B cell (primary cell): ENCODE results near the gene EXOC4. TPM values are rescaled to one million over a fixed set of nuclear protein-coding genes. Genes with fewer than 3 reads are reported as not detected.

Source experiments
- ATAC-seq: fragments of 200-7000 bp; cut with Tn5 transposase; one replicate; pipeline ENCODE4 v1.10.0; 2021; ENCODE audit warnings: low read depth, mild to moderate bottlenecking, moderate number of reproducible peaks, moderate library complexity
- CTCF ChIA-PET: fragments of 350-600 bp; sonication (Branson Sonifier 250); formaldehyde crosslinking; loops from one replicate; lab custom pipeline; 2021; ENCODE audit warnings: antibody characterized with exemption, inconsistent platforms; lab: Charles Lee
- POLR2A ChIA-PET: fragments of 350-600 bp; sonication (Branson Sonifier 250); formaldehyde crosslinking; loops from one replicate; lab custom pipeline; 2021; ENCODE audit warnings: antibody characterized with exemption; lab: Charles Lee
- DNase-seq: peaks from one replicate; pipeline ENCODE4 v3.0.0; 2013
- H2AFZ ChIP-seq: 2 replicates; pipeline ENCODE4 v1.6.1; 2012; ENCODE audit warnings: mild to moderate bottlenecking, low read depth, low read length; ENCODE audit not compliant: insufficient read depth, poor library complexity, severe bottlenecking
- H3K27ac ChIP-seq, 2 donors: 1 replicate in 1 of 2; 2 replicates in 1 of 2; pipeline ENCODE4 v1.5.1; 2012 to 2013; ENCODE audit warnings: low read length in 2 of 2, mild to moderate bottlenecking in 2 of 2, moderate library complexity in 1 of 2
- H3K27me3 ChIP-seq, 4 experiments: fragments of 200-600 bp in 1 of 4; sonication (generic) in 1 of 4; replicated peaks in 1 of 4; 1 replicate in 2 of 4; 2 replicates in 2 of 4; pipeline versions ENCODE4 v1.6.1 to v1.7.0; 2013 to 2016; ENCODE audit warnings: low read length in 3 of 4, mild to moderate bottlenecking in 2 of 4, mixed read lengths in 1 of 4, moderate library complexity in 1 of 4; ENCODE audit not compliant: insufficient read depth in 4 of 4, control insufficient read depth in 3 of 4; ENCODE audit errors: control extremely low read depth in 1 of 4
- H3K36me3 ChIP-seq, 2 experiments: replicated peaks in 1 of 2; 1 replicate in 1 of 2; 2 replicates in 1 of 2; pipeline versions ENCODE4 v1.6.1 to v1.7.1; 2013; ENCODE audit warnings: low read length in 1 of 2; ENCODE audit not compliant: insufficient read depth in 2 of 2, control insufficient read depth in 1 of 2; ENCODE audit errors: control extremely low read depth in 1 of 2, extremely low read depth in 1 of 2
- H3K4me1 ChIP-seq, 2 donors: fragments of 200-600 bp in 1 of 2; sonication (generic) in 1 of 2; 1 replicate in 1 of 2; 2 replicates in 1 of 2; pipeline versions ENCODE4 v1.5.1 to v1.6.1; 2013 to 2017; ENCODE audit warnings: low read length in 2 of 2; ENCODE audit not compliant: control insufficient read depth in 2 of 2, insufficient read depth in 2 of 2
- H3K4me2 ChIP-seq: replicated peaks from 2 replicates; pipeline ENCODE3; 2012; ENCODE audit warnings: mild to moderate bottlenecking, low read depth, low read length; ENCODE audit not compliant: poor library complexity, severe bottlenecking
- H3K4me3 ChIP-seq, 5 experiments: fragments of 200-600 bp in 1 of 5; sonication (generic) in 1 of 5; 1 replicate in 3 of 5; 2 replicates in 2 of 5; pipeline versions ENCODE4 v1.5.1 to v1.7.0; 2011 to 2016; ENCODE audit warnings: low read length in 4 of 5, mild to moderate bottlenecking in 4 of 5, low read depth in 2 of 5, control low read depth in 1 of 5, moderate library complexity in 1 of 5; ENCODE audit not compliant: insufficient read depth in 1 of 5; ENCODE audit errors: control extremely low read depth in 1 of 5, extremely low read depth in 1 of 5
- H3K79me2 ChIP-seq: fragments of 200-600 bp; sonication (generic); one replicate; pipeline ENCODE4 v1.6.0; 2016; ENCODE audit warnings: low read length; ENCODE audit not compliant: control insufficient read depth, insufficient read depth
- H3K9ac ChIP-seq: fragments of 200-600 bp; sonication (generic); 2 replicates; pipeline ENCODE4 v1.6.1; 2017; ENCODE audit warnings: mild to moderate bottlenecking, low read length, moderate library complexity
- H3K9me3 ChIP-seq, 3 donors: one replicate each; pipeline versions ENCODE4 v1.6.1 to v1.7.1; 2013; ENCODE audit warnings: low read length in 2 of 3; ENCODE audit not compliant: control insufficient read depth in 2 of 3, insufficient read depth in 1 of 3; ENCODE audit errors: control extremely low read depth in 1 of 3
- H4K20me1 ChIP-seq: 2 replicates; pipeline ENCODE4 v1.6.0; 2012; ENCODE audit warnings: mild to moderate bottlenecking, low read length; ENCODE audit not compliant: insufficient read depth, control insufficient read depth, poor library complexity, severe bottlenecking
- H3K27ac Mint-ChIP-seq: one replicate; pipeline ENCODE4 v1.8.0; 2021; ENCODE audit warnings: mixed read lengths
- H3K27me3 Mint-ChIP-seq: one replicate; pipeline ENCODE4 v1.8.0; 2021; ENCODE audit warnings: mixed read lengths
- H3K4me1 Mint-ChIP-seq: one replicate; pipeline ENCODE4 v1.8.0; 2021; ENCODE audit warnings: mixed read lengths
- H3K4me3 Mint-ChIP-seq: one replicate; pipeline ENCODE4 v1.8.0; 2021; ENCODE audit warnings: mixed read lengths
- H3K9me3 Mint-ChIP-seq: one replicate; pipeline ENCODE4 v1.8.0; 2022; ENCODE audit warnings: mixed read lengths; ENCODE audit not compliant: insufficient read depth
- CTCF ChIP-seq: fragments of 200-600 bp; IDR thresholded peaks from one replicate; pipeline ENCODE4 v1.8.0; 2022; ENCODE audit warnings: antibody characterized with exemption, mild to moderate bottlenecking
- EZH2 ChIP-seq: IDR thresholded peaks from 2 replicates; pipeline ENCODE4 v1.6.1; 2012; ENCODE audit warnings: borderline replicate concordance, low read depth, mild to moderate bottlenecking, moderate library complexity, low read length; ENCODE audit not compliant: insufficient read depth, poor library complexity, severe bottlenecking
- WGBS: methylation state at CpG from one replicate; pipeline ENCODE4 v1.1.5; 2013; ENCODE audit warnings: missing lambda C conversion rate; ENCODE audit not compliant: insufficient coverage; 5-methylcytosine and 5-hydroxymethylcytosine counted together
- intact Hi-C: fragments of 100-400 bp; cut with micrococcal nuclease; formaldehyde crosslinking; loops from one replicate; pipeline ENCODE4 v1.10.0; 2022
- polyA plus RNA-seq: library from polyadenylated mRNA; depleted of rRNA; stranded (reverse); fragments of >200 nt; gene quantifications from 2 replicates; pipeline ENCODE4 v1.2.3, GENCODE V29; 2012
- total RNA-seq, 2 donors: library from RNA; stranded (reverse); fragments of 120-200 nt in 1 of 2; gene quantifications; 1 replicate in 1 of 2; 2 replicates in 1 of 2; pipeline versions ENCODE4 v1.2.3 to v1.2.4, GENCODE V29; 2013 to 2022

Gene EXOC4
- total and polyA plus RNA-seq, 2 donors (not counting 1 experiment from before 2014, with no cell fraction given), result 16.7 to 135 TPM

- no peak overlapping the region for H3K4me3 Mint-ChIP-seq
- Histone ChIP-seq H3K27ac (no peak overlapping the region), H3K36me3 (no peaks in the 10 kb centered on the region), H2AFZ (no peak overlapping the region), H3K27me3 (no peaks in the 10 kb centered on the region), H3K4me3 (no peak overlapping the region), H3K9ac (no peak overlapping the region), H3K4me1 (no peaks in the 10 kb centered on the region), H4K20me1 (no peaks in the 10 kb centered on the region), H3K4me2 (no peak overlapping the region), H3K79me2 (no peaks in the 10 kb centered on the region), H3K9me3 (no peaks in the 10 kb centered on the region)
- ATAC-seq (no peak), DNase-seq (no peak)
- no peak overlapping the region for H3K27ac Mint-ChIP-seq
- intact Hi-C loops, result no loop called here
- ChIA-PET POLR2A (no interaction called here), CTCF (no interaction called here)
- TF ChIP-seq CTCF (no peak), EZH2 (no peak)
- no peaks in the 10 kb centered on the region for H3K27me3 Mint-ChIP-seq
- H3K9me3 Mint-ChIP-seq, result no peaks in the 10 kb centered on the region
- H3K4me1 Mint-ChIP-seq, result no peaks in the 10 kb centered on the region
- WGBS, result 75% methylated on average over 1 of the region's 8 CpGs
These were observed 803.9 kb downstream of the EXOC4 start for GRCh38 chr7:134056816-134057215.

DNA sequence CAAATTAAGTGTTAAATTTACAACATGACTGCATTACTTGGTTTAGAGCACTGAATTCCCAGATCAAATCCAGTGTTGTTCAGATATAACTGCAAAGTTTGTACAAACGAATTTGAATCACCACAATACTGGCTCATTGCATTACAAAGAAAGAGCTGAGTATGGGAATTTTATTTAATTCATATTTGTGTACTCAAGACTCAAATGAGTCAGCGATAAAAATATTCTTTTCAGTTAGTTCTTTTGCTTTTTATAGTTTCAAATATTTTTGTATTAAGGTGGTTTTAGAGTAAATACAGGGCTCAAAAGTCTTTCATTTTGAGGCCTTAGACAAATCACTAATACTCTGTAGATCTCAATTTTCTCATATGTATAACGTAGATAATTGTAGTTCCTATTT lies 805.6 kb downstream of the EXOC4 start:
- Histone ChIP-seq H3K27ac (no peak overlapping the region), H3K27me3 (no peaks in the 10 kb centered on the region), H4K20me1 (no peaks in the 10 kb centered on the region), H3K4me1 (no peaks in the 10 kb centered on the region), H2AFZ (no peak overlapping the region), H3K4me2 (no peak overlapping the region), H3K4me3 (no peak overlapping the region), H3K36me3 (no peaks in the 10 kb centered on the region), H3K9me3 (no peaks in the 10 kb centered on the region), H3K79me2 (no peaks in the 10 kb centered on the region), H3K9ac (no peak overlapping the region)
- intact Hi-C loops, result no loop called here
- no peak for TF ChIP-seq EZH2
- TF ChIP-seq CTCF, result no peak
- H3K27ac Mint-ChIP-seq, result no peak overlapping the region
- no peaks in the 10 kb centered on the region for H3K9me3 Mint-ChIP-seq
- ChIA-PET POLR2A (no interaction called here), CTCF (no interaction called here)
- DNase-seq, result no peak
- no peaks in the 10 kb centered on the region for H3K27me3 Mint-ChIP-seq
- WGBS, result no CpG with 5 or more reads among the region's 3 CpGs
- H3K4me1 Mint-ChIP-seq, result no peaks in the 10 kb centered on the region
- no peak overlapping the region for H3K4me3 Mint-ChIP-seq
- no peak for ATAC-seq
